ENCODE results near the gene MAP3K14. TPM values are rescaled to one million over a fixed set of nuclear protein-coding genes. Genes with fewer than 3 reads are reported as not detected.
A peak's percentile ranks its signal among the peaks of the same experiment; 100 is the strongest.

MAP3K14 gene
- polyA plus RNA-seq, 3 donors: 1.4 to 29.9 (median 3.8) TPM

DNA sequence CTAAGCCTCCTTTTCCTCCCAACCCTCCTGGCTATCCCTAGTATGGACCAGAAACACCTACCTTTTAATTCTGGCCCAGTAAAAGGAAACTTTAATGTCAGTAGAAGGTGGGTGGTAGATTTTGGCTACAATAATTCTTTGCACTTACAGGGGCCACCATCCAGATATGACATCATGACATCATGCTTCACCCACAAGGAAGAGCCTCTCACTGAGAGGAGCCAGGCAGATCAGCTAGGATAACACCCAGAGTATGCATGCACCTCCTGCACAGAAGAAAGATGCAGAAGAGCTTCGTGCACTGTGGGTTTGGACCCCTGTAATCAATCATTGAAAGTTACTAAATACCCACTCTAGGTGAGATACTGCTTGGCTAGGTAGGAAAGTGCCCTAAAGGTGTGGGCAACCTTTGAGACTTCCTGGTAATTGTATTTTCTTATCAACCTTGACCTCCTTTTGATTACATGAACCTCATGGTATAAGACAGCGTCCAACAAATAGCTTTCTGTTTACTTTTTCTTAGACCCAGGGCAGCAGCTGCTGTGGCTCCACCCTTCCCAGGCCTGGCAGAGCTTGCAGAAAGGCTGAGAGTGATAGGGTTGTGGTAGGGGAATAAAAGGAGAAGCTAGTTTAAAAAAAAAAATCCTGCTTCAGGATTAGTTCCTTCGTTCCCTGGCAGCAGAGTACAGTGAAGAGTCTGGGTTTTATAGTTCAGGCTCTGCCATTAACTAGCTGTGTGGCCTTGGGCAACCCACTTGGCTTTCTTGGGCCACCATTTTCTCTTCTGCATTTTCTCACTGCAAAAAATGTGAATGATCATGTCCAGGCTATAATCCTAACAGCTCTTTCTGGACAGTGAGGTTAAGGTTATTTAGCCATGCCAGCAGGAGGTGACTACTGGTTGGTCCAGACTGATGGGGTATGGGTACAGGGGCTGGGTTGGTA is 6.2 kb downstream of the MAP3K14 start:
- peaks cover 91% of the 10 kb centered on the region for H3K4me1 Mint-ChIP-seq
- no peaks in the 10 kb centered on the region for H3K9me3 ChIP-seq (replicated peaks in 1 of 2; ENCODE audit: control insufficient read depth in 1 of 2, insufficient read depth in 1 of 2, low read length in 2 of 2)
- peaks cover 87% of the 10 kb centered on the region for H3K79me2 ChIP-seq (ENCODE audit: insufficient read depth, low read length)
- TF ChIP-seq, protein P1, sequence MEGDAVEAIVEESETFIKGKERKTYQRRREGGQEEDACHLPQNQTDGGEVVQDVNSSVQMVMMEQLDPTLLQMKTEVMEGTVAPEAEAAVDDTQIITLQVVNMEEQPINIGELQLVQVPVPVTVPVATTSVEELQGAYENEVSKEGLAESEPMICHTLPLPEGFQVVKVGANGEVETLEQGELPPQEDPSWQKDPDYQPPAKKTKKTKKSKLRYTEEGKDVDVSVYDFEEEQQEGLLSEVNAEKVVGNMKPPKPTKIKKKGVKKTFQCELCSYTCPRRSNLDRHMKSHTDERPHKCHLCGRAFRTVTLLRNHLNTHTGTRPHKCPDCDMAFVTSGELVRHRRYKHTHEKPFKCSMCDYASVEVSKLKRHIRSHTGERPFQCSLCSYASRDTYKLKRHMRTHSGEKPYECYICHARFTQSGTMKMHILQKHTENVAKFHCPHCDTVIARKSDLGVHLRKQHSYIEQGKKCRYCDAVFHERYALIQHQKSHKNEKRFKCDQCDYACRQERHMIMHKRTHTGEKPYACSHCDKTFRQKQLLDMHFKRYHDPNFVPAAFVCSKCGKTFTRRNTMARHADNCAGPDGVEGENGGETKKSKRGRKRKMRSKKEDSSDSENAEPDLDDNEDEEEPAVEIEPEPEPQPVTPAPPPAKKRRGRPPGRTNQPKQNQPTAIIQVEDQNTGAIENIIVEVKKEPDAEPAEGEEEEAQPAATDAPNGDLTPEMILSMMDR (IDR thresholded peaks at IDR 0.05): no peak
- intact Hi-C loops (cut with micrococcal nuclease): loop anchor here in 1 of 2 donors (5.0 to 10.0 kb wide), 2 partner anchors 33 to 166 kb away; partner anchors contain the start of gene HEXIM1
- H3K4me3 Mint-ChIP-seq: peak overlapping the region; percentile 62 to 71
- no peak overlapping the region for H2AFZ ChIP-seq (ENCODE audit: insufficient read depth, low read depth, low read length, poor library complexity, severe bottlenecking)
- H3K27me3 ChIP-seq (ENCODE audit: control insufficient read depth in 2 of 2, insufficient read depth in 2 of 2, low read length in 2 of 2): no peaks in the 10 kb centered on the region
- 0% methylated on average over 1 of the region's 3 CpGs for WGBS (ENCODE audit: insufficient coverage)
- peak; percentile 37 to 53 (median 43) for DNase-seq
- peaks cover 7 to 12% of the 10 kb centered on the region in 2 donors for H3K36me3 ChIP-seq (replicated peaks in 1 of 2; ENCODE audit: control insufficient read depth in 1 of 2, insufficient read depth in 2 of 2, low read length in 2 of 2)
- H3K4me1 ChIP-seq (ENCODE audit: control insufficient read depth in 1 of 2, insufficient read depth in 2 of 2, low read length in 2 of 2): peaks cover 99 to 100% of the 10 kb centered on the region in 2 donors
- H3K36me3 Mint-ChIP-seq: peaks cover 33 to 54% of the 10 kb centered on the region in 2 donors
- H3K27ac Mint-ChIP-seq: peak overlapping the region; percentile 80 to 95 (median 87)
- no peak overlapping the region for H3K9ac ChIP-seq (ENCODE audit: insufficient read depth, low read length, poor library complexity, severe bottlenecking)
- H3K27ac ChIP-seq (ENCODE audit: low read depth in 1 of 2, low read length in 2 of 2): peak overlapping the region; percentile 64 to 75
- peaks cover 0 to 3% (median 0%) of the 10 kb centered on the region in 3 donors for H3K27me3 Mint-ChIP-seq (ENCODE audit: low read depth in 3 of 3)
- peaks cover 15% of the 10 kb centered on the region for H4K20me1 ChIP-seq (ENCODE audit: insufficient read depth, low read length)
- peak overlapping the region; percentile 64 for H3K4me2 ChIP-seq (replicated peaks; ENCODE audit: extremely low read depth, low read length, poor library complexity, severe bottlenecking)
- H3K4me3 ChIP-seq (replicated peaks in 1 of 3; ENCODE audit: low read depth in 2 of 3, low read length in 3 of 3): peak overlapping the region in 1 of 3 experiments; percentile 46
- peaks cover 0 to 2% (median 0%) of the 10 kb centered on the region in 7 donors for H3K9me3 Mint-ChIP-seq

DNA sequence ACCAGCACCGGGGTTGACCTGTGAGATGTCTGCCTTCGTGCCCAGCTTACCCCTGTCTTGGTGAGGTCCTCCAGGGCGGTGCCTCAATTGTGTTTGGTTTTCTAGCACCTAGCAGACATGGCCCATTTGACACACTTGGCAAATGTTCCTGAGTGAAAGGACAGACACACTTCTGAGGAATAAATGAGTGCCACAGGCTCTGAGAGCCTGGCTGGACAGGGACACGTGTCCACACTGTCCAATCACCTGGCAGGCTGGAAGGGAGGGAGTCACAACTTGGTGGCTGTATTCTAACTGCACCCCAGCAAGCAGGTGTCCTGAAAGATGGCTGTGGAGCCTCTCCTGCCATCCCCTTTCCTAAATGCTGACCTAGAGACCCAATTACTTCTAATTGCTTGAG is 7.4 kb downstream of the MAP3K14 start:
- peaks cover 88% of the 10 kb centered on the region for H3K4me1 Mint-ChIP-seq
- Histone ChIP-seq H3K9me3 (replicated peaks in 1 of 2; ENCODE audit: control insufficient read depth in 1 of 2, insufficient read depth in 1 of 2, low read length in 2 of 2) (no peaks in the 10 kb centered on the region), H4K20me1 (ENCODE audit: insufficient read depth, low read length) (peaks cover 14% of the 10 kb centered on the region), H3K4me2 (replicated peaks; ENCODE audit: extremely low read depth, low read length, poor library complexity, severe bottlenecking) (no peak overlapping the region), H2AFZ (ENCODE audit: insufficient read depth, low read depth, low read length, poor library complexity, severe bottlenecking) (no peak overlapping the region), H3K79me2 (ENCODE audit: insufficient read depth, low read length) (peaks cover 86% of the 10 kb centered on the region), H3K4me3 (replicated peaks in 1 of 3; ENCODE audit: low read depth in 2 of 3, low read length in 3 of 3) (no peak overlapping the region), H3K27me3 (ENCODE audit: control insufficient read depth in 2 of 2, insufficient read depth in 2 of 2, low read length in 2 of 2) (no peaks in the 10 kb centered on the region), H3K27ac (ENCODE audit: low read depth in 1 of 2, low read length in 2 of 2) (peak overlapping the region in 1 of 2 donors; percentile 93), H3K36me3 (replicated peaks in 1 of 2; ENCODE audit: control insufficient read depth in 1 of 2, insufficient read depth in 2 of 2, low read length in 2 of 2) (peaks cover 9 to 14% of the 10 kb centered on the region in 2 donors), H3K9ac (ENCODE audit: insufficient read depth, low read length, poor library complexity, severe bottlenecking) (no peak overlapping the region), H3K4me1 (ENCODE audit: control insufficient read depth in 1 of 2, insufficient read depth in 2 of 2, low read length in 2 of 2) (peaks cover 90 to 99% of the 10 kb centered on the region in 2 donors)
- peaks cover 0 to 2% (median 0%) of the 10 kb centered on the region in 7 donors for H3K9me3 Mint-ChIP-seq
- no peaks in the 10 kb centered on the region for H3K27me3 Mint-ChIP-seq (ENCODE audit: low read depth in 3 of 3)
- peaks cover 35 to 58% of the 10 kb centered on the region in 2 donors for H3K36me3 Mint-ChIP-seq
- TF ChIP-seq, protein P1 (IDR thresholded peaks at IDR 0.05): no peak
- peak overlapping the region in 5 of 7 donors; percentile 23 to 100 (median 56) for H3K27ac Mint-ChIP-seq
- 95% methylated on average over 4 of the region's 4 CpGs for WGBS (ENCODE audit: insufficient coverage)
- no peak overlapping the region for H3K4me3 Mint-ChIP-seq
- intact Hi-C loops (cut with micrococcal nuclease): no loop called here
- DNase-seq: no peak
